Spleen (tissue), 11 donors: ENCODE measurements around the gene UXS1. TPM values are rescaled to one million over a fixed set of nuclear protein-coding genes. Genes with fewer than 3 reads are reported as not detected.

Experiments used
- DNase-seq: peaks from one replicate; pipeline ENCODE4 v3.0.0-alpha.2; 2020
- H3K27ac ChIP-seq, 8 donors: fragments of 200-600 bp; sonication (generic) in 7 of 8; 1 replicate in 4 of 8; 2 replicates in 4 of 8; pipeline versions ENCODE4 v1.5.0 to v1.8.0; 2016 to 2021; ENCODE audit warnings: inconsistent platforms in 4 of 8, mild to moderate bottlenecking in 4 of 8, moderate library complexity in 1 of 8
- H3K27me3 ChIP-seq, 7 donors: fragments of 200-600 bp; sonication (generic) in 6 of 7; replicated peaks in 1 of 7; 1 replicate in 4 of 7; 2 replicates in 3 of 7; pipeline versions ENCODE4 v1.5.0 to v1.8.0; 2016 to 2021; ENCODE audit warnings: inconsistent platforms in 3 of 7, mild to moderate bottlenecking in 1 of 7
- H3K36me3 ChIP-seq, 6 donors: fragments of 200-600 bp; sonication (generic) in 5 of 6; 1 replicate in 4 of 6; 2 replicates in 2 of 6; pipeline versions ENCODE4 v1.5.0 to v1.8.0; 2016 to 2021; ENCODE audit warnings: inconsistent platforms in 2 of 6
- H3K4me1 ChIP-seq, 6 donors: fragments of 200-600 bp; sonication (generic) in 5 of 6; 1 replicate in 3 of 6; 2 replicates in 3 of 6; pipeline versions ENCODE4 v1.5.0 to v1.8.0; 2016 to 2021; ENCODE audit warnings: inconsistent platforms in 3 of 6
- H3K4me3 ChIP-seq, 8 donors: fragments of 200-600 bp; sonication (generic) in 7 of 8; 1 replicate in 4 of 8; 2 replicates in 4 of 8; pipeline versions ENCODE4 v1.5.0 to v1.8.0; 2016 to 2021; ENCODE audit warnings: inconsistent platforms in 4 of 8, mild to moderate bottlenecking in 4 of 8, moderate library complexity in 2 of 8
- H3K9me3 ChIP-seq, 8 donors: fragments of 200-600 bp; sonication (generic) in 7 of 8; 1 replicate in 4 of 8; 2 replicates in 4 of 8; pipeline versions ENCODE4 v1.5.0 to v1.8.0; 2016 to 2021; ENCODE audit warnings: inconsistent platforms in 4 of 8
- POLR2A ChIP-seq, 3 donors: fragments of 450-650 bp; IDR thresholded peaks; one replicate each; pipeline ENCODE4 v1.5.1; 2017; ENCODE audit warnings: antibody characterized with exemption in 3 of 3, mild to moderate bottlenecking in 1 of 3
- POLR2AphosphoS5 ChIP-seq, 3 donors: sonication (generic); formaldehyde crosslinking; IDR thresholded peaks; one replicate each; pipeline ENCODE4 v1.5.1; 2017; ENCODE audit warnings: antibody characterized with exemption in 3 of 3
- WGBS, 5 donors: extraction: QIAGEN DNeasy Blood & Tissue Kit in 3 of 5; methylation state at CpG; one replicate each; pipeline versions ENCODE4 v1.1.5 to v1.1.7; 2013 to 2018; 5-methylcytosine and 5-hydroxymethylcytosine counted together
- intact Hi-C: fragments of 100-400 bp; cut with DNase I; formaldehyde crosslinking; loops from one replicate; pipeline ENCODE4 v1.15.0; 2023; ENCODE audit warnings: low total_unique reads
- polyA plus RNA-seq, 3 donors: library from polyadenylated mRNA; stranded (reverse); fragments of 200-250 nt; gene quantifications; one replicate each; pipeline ENCODE4 v1.2.1, GENCODE V29; 2013
- total RNA-seq, 7 donors: library from RNA; depleted of rRNA in 3 of 7; stranded (reverse); fragments of >200 nt in 3 of 7; fragmentation: NEBNext Ultra II Directional in 4 of 7; extraction: Animal tissue kit (Norgen Biotek cat#: 25700) in 4 of 7; gene quantifications; one replicate each; pipeline versions ENCODE4 v1.1.0 to v1.2.1, GENCODE V29; 2016 to 2021
- TF ChIP-seq, protein P1 (sequence below), 11 experiments: fragments of 200-600 bp in 7 of 11; fragments of 450-650 bp in 4 of 11; sonication (generic) in 4 of 11; IDR thresholded peaks in 8 of 11; conservative IDR thresholded peaks in 3 of 11; 1 replicate in 7 of 11; 2 replicates in 4 of 11; pipeline versions ENCODE4 v1.4.0 to v1.8.0; 2016 to 2021; ENCODE audit warnings: antibody characterized with exemption in 11 of 11, inconsistent platforms in 4 of 11, mild to moderate bottlenecking in 1 of 11
- donor health status: healthy with polysubstance abuse.
- donor health status: DM: no; HTN: no; CAD: no; lungs with moderate emphysema.
- donor health status: DM: no; HTN: no; CAD: no.
- donor health status: Bipolar disorder and iron deficiency.
- donor health status: healthy.
- donor health status: DM: no; HTN: no; CAD: no.
- donor health status: DM: yes; HTN: yes; CAD: no.

Gene UXS1
- total and polyA plus RNA-seq, 10 donors: 9.5 to 60.1 (median 40.3) TPM

DNA sequence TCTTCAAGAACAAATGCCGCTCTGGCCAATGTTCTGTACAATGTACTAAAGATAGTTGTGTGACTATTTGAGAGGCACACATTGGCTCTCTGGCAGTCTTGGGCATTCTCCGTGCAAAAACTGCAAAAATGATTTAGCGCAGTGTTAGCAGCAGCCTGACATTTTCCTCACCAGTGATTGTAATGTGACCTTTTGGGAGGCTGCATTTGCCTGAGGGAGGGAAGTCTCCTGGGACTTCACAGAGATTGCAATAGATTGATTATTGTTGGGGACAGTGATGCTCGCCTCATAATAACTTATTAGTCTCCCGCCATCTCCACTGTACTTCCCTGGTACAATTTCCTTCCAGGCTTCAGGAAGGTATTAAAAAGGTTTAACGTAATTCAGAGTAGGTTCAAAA, 149.2 kb downstream of the UXS1 start:
- Histone ChIP-seq H3K27ac (no peak overlapping the region), H3K36me3 (no peaks in the 10 kb centered on the region), H3K4me3 (no peak overlapping the region), H3K9me3 (no peaks in the 10 kb centered on the region), H3K4me1 (no peaks in the 10 kb centered on the region), H3K27me3 (no peaks in the 10 kb centered on the region)
- 81 to 95% (median 89%) methylated on average over 6 of the region's 6 CpGs for WGBS, 5 donors
- intact Hi-C loops: no loop called here
- no peak for TF ChIP-seq POLR2A (IDR thresholded peaks at IDR 0.05)
- no peak for DNase-seq

DNA sequence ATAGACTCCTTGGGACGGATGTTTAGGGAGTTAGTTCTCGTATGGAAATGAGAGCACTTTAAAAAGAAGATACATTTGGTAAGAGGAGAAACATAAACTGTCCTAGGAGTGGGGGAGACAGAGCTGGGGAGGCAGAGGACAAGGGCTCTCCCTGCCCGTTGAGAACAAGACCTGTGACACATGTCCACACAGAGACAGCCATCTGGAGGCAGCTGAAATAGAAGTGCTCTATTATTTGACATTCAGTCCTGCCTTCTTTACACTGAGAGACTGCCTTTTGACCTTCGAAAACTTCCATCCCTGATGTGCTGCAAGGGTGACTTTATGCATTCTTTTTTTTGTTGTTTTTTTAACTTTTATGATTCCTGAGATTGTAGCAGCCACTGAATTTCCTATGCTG, 150.1 kb downstream of the UXS1 start:
- no peak for DNase-seq
- intact Hi-C loops: no loop called here
- WGBS, 5 donors: 71 to 79% (median 76%) methylated on average over 4 of the region's 4 CpGs

More for the DNA sequence above, 150.1 kb downstream of the UXS1 start:
- no peaks in the 10 kb centered on the region for H3K9me3 ChIP-seq
- H3K27me3 ChIP-seq: no peaks in the 10 kb centered on the region
- TF ChIP-seq POLR2A (IDR thresholded peaks at IDR 0.05) (no peak), POLR2AphosphoS5 (IDR thresholded peaks at IDR 0.05) (no peak)
- TF ChIP-seq, protein P1, sequence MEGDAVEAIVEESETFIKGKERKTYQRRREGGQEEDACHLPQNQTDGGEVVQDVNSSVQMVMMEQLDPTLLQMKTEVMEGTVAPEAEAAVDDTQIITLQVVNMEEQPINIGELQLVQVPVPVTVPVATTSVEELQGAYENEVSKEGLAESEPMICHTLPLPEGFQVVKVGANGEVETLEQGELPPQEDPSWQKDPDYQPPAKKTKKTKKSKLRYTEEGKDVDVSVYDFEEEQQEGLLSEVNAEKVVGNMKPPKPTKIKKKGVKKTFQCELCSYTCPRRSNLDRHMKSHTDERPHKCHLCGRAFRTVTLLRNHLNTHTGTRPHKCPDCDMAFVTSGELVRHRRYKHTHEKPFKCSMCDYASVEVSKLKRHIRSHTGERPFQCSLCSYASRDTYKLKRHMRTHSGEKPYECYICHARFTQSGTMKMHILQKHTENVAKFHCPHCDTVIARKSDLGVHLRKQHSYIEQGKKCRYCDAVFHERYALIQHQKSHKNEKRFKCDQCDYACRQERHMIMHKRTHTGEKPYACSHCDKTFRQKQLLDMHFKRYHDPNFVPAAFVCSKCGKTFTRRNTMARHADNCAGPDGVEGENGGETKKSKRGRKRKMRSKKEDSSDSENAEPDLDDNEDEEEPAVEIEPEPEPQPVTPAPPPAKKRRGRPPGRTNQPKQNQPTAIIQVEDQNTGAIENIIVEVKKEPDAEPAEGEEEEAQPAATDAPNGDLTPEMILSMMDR (IDR thresholded peaks at IDR 0.05 in 8 of 11, conservative IDR thresholded peaks at IDR 0.05 in 3 of 11): no peak
- no peaks in the 10 kb centered on the region for H3K4me1 ChIP-seq
- no peaks in the 10 kb centered on the region for H3K36me3 ChIP-seq
- H3K4me3 ChIP-seq: no peak overlapping the region
- no peak overlapping the region for H3K27ac ChIP-seq
